ENCODE results near the gene MAP2K1.

DNA sequence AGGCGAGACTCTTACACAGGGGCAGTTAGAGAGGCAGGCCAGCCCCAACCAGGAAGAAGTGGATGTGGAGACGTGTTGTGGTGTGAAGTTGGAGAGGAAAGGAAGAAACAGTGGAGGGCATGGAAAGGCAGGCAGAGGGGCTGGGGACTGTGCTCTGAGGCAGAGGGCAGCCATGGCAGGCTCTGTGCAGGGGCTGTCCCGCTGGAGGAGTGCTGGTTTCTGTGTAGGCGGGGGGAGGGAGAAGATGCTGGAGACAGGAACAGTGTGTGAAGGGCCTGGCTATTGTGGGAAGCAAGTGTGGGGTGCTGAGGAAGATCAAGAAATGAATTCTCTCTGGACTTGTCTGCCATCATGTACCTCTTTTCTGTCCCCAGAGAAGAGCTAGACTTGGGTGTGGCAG is 89.8 kb downstream of the MAP2K1 start:
- TF ChIP-seq CTCF (conservative IDR thresholded peaks at IDR 0.05; ENCODE audit: low read depth, low read length) (no peak), EZH2 (IDR thresholded peaks at IDR 0.05; ENCODE audit: borderline replicate concordance, low read depth, low read length, poor library complexity, severe bottlenecking) (no peak)

Measured in A673 (cell line).